GM18508 (cell line): ENCODE results near the gene EEF1A2.
"Not testable (repeated sequence)": the region's sequence is repeated elsewhere in the genome, so short reads cannot be mapped to it uniquely, and the experiment has no call there.

Source experiments
- ATAC-seq: cut with Tn5 transposase; IDR thresholded peaks from one replicate; pipeline ENCODE4 v1.9.1; 2021; ENCODE audit warnings: moderate number of reproducible peaks; ENCODE audit not compliant: insufficient read depth, unreplicated experiment

Gene EEF1A2

GRCh38 chr20:63490416-63490815 lies 8.5 kb downstream of the EEF1A2 start:
- no peak for ATAC-seq

GRCh38 chr20:63488315-63489251 lies 10.3 kb downstream of the EEF1A2 start:
- no peak for ATAC-seq

- no peak for ATAC-seq
These were observed 11.1 kb downstream of the EEF1A2 start for GRCh38 chr20:63487781-63488241.

- no peak for ATAC-seq
These were observed 11.6 kb downstream of the EEF1A2 start for GRCh38 chr20:63487116-63487764.

- ATAC-seq, result no peak
These were observed 12.5 kb downstream of the EEF1A2 start for GRCh38 chr20:63486300-63486855.

- no peak for ATAC-seq
These were observed 14.1 kb downstream of the EEF1A2 start for GRCh38 chr20:63484651-63485403.

- ATAC-seq, result no peak
These were observed 14.6 kb downstream of the EEF1A2 start for GRCh38 chr20:63484236-63484635.

- ATAC-seq, result no peak
These were observed 15.0 kb downstream of the EEF1A2 start for GRCh38 chr20:63483834-63484233.

GRCh38 chr20:63482021-63482587 lies 16.8 kb downstream of the EEF1A2 start:
- ATAC-seq, result no peak

- no peak for ATAC-seq
These were observed 17.4 kb downstream of the EEF1A2 start for GRCh38 chr20:63481503-63481902.

- not testable (repeated sequence) for ATAC-seq
These were observed 19.0 kb downstream of the EEF1A2 start for GRCh38 chr20:63479695-63480419.

- ATAC-seq, result no peak
These were observed 20.3 kb downstream of the EEF1A2 start for GRCh38 chr20:63478346-63479302.

GRCh38 chr20:63477944-63478343 lies 20.9 kb downstream of the EEF1A2 start:
- no peak for ATAC-seq

GRCh38 chr20:63477061-63477616 lies 21.7 kb downstream of the EEF1A2 start:
- no peak for ATAC-seq

GRCh38 chr20:63475209-63475608 lies 23.7 kb downstream of the EEF1A2 start:
- no peak for ATAC-seq

- ATAC-seq, result no peak
These were observed 25.1 kb downstream of the EEF1A2 start for GRCh38 chr20:63473555-63474449.

GRCh38 chr20:63472862-63473390 lies 26.0 kb downstream of the EEF1A2 start:
- no peak for ATAC-seq
